Fibroblast of mammary gland (primary cell): ENCODE measurements around the gene SLC6A3.
A peak's percentile ranks its signal among the peaks of the same experiment; 100 is the strongest.

Experiments used
- DNase-seq: peaks from one replicate; pipeline ENCODE4 v3.0.0-alpha.2; 2010; ENCODE audit warnings: low read depth
- H3K4me3 ChIP-seq: 2 replicates; pipeline ENCODE4 v1.5.1; 2011; ENCODE audit warnings: low read depth, mild to moderate bottlenecking, low read length, moderate library complexity; ENCODE audit not compliant: control insufficient read depth
- CTCF ChIP-seq: conservative IDR thresholded peaks from 2 replicates; pipeline ENCODE4 v1.5.1; 2011; ENCODE audit warnings: low read depth, low read length, inconsistent platforms; ENCODE audit not compliant: control insufficient read depth, insufficient read depth

The SLC6A3 gene

GRCh38 chr5:1385395-1386273, 59.6 kb downstream of the SLC6A3 start:
- peak; percentile 23 for DNase-seq
- peak overlapping the region; percentile 42 for H3K4me3 ChIP-seq
- TF ChIP-seq CTCF, result no peak

GRCh38 chr5:1384521-1384920, 60.7 kb downstream of the SLC6A3 start:
- H3K4me3 ChIP-seq, result no peak overlapping the region

GRCh38 chr5:1383886-1384401, 61.3 kb downstream of the SLC6A3 start:
- DNase-seq, result no peak
- TF ChIP-seq CTCF, result no peak
- H3K4me3 ChIP-seq, result no peak overlapping the region

More at GRCh38 chr5:1384521-1384920, 60.7 kb downstream of the SLC6A3 start:
- no peak for TF ChIP-seq CTCF
- DNase-seq, result no peak

DNA sequence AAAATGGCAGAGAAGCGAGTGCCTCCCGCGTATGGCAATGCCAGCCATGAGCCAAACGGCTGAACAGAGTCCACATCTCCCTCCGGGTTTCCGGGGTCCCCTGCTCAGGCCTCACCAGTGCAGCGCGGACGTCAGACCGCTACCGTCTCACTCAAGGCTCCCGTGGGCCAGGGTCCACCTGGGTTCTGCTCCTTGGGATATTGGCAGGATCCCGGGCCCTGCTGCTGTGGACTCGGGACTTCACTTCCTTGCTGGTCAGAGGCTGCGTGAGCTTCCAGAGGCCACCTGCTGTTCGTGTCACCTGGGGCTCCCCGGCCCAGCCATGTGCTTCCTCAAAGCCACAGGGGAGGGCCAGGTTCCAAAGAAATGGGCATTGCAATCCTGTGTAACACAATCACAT, 61.9 kb downstream of the SLC6A3 start:
- H3K4me3 ChIP-seq, result no peak overlapping the region
- no peak for DNase-seq

GRCh38 chr5:1382248-1382700, 63.0 kb downstream of the SLC6A3 start:
- H3K4me3 ChIP-seq, result no peak overlapping the region
- DNase-seq, result no peak
- TF ChIP-seq CTCF, result no peak

More for the DNA sequence above, 61.9 kb downstream of the SLC6A3 start:
- TF ChIP-seq CTCF, result no peak

- no peak for TF ChIP-seq CTCF
- no peak for DNase-seq
- H3K4me3 ChIP-seq, result no peak overlapping the region
Observed at GRCh38 chr5:1381370-1382247, 63.6 kb downstream of the SLC6A3 start.
